ENCODE measurements around the gene CHD8.

Gene CHD8

DNA sequence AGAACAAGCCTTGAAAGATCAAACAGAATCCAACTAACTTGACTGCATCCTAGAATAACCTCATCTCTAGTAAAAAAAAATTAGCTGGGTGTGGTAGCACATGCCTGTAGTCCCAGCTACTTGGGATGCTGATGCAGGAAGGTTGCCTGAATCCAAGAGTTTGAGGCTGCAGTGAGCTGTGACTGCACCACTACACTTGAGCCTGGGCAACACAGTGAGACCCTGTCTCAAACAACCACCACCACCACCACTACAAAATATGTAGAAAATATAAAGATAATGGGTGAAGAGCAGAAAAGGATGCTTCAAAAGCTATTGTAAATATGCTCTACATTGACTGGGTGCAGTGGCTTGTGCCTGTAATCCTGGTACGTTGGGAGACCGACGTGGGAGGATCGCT lies 99.4 kb downstream of the CHD8 start:
- no peak for DNase-seq

DNA sequence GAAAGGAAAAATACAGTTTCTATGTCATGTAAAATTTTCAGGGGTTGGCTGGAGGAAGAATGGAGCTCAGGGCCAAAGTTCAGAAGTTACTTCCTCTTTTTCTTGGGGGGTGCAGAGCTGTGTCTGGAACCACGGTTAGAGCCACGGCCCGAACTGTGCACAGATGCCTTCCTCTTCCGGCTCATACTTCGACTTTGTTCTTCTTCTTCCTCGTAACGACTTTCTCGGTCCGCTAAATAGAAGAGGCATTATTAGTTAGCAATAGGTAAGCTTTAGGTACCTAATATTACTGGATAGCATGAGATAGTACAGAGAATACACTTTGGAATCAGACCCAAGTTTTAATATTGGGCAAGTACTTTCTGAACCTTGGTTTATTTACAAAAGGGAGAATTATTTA lies 103.3 kb downstream of the CHD8 start:
- no peak for DNase-seq

DNA sequence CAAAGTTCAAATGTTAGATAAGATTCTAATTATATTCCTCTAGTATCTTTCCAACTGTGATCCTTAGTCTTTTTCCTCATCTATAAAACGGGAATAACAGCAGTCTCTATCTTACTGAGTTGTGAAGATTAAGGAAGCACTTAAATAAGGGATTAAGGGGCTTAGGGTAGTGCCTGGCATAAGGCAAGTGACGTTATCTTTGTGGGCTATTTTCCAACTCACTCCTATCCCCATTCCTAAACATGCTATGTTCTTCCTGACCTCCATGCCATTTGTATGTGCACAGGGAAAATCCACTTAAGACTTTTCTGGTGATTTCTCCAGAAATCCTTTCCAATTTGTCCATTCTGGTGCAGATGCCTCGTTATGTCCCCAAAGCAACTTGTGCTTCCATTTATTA lies 105.4 kb downstream of the CHD8 start:
- no peak for DNase-seq

DNA sequence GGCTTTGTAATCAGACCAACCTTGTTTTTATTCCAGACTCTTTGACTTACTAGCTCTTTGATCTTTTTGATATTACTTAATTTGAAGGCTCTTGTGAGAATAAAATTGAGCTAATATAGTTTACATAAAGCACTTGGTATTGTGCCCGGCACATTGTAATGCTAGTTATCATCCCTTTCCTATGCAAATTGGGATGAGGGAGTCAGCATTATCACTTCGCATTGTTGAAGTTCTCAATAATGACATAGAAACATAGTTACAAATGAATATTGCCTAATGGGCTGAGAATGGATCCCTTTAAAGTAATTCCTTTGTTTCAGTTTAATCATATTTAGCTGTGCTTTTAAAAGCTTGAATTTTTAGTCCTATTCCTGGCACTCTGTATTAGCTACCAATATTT lies 108.7 kb downstream of the CHD8 start:
- DNase-seq: no peak

DNA sequence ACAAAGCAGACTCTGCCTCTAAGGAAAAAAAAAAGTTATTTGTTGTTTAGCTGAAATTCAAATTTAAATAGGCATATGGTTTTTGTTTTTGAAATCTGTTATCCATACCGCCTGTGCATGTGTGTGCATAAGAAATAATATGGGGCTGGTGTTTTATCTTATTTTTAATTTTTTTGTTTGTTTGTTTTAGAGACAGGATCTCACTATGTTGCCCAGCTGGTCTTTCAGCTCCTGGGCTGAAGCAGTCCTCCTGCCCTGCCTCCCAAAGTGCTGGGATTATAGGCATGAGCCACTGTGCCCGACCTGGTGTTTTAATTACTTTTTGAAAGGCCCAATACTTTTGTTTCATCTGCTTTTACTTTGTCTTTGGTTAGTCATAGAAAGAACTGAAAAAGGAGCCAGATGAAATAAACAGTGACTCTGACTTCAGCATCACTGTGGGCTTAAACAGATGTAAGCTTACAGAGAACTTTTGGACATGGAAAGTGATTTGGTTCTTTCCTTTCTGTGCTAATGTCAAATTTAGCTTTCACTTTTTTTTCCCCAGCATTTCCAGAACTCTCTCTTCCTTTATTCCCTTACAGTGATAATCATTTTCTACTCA lies 109.3 kb downstream of the CHD8 start:
- no peak for DNase-seq

DNA sequence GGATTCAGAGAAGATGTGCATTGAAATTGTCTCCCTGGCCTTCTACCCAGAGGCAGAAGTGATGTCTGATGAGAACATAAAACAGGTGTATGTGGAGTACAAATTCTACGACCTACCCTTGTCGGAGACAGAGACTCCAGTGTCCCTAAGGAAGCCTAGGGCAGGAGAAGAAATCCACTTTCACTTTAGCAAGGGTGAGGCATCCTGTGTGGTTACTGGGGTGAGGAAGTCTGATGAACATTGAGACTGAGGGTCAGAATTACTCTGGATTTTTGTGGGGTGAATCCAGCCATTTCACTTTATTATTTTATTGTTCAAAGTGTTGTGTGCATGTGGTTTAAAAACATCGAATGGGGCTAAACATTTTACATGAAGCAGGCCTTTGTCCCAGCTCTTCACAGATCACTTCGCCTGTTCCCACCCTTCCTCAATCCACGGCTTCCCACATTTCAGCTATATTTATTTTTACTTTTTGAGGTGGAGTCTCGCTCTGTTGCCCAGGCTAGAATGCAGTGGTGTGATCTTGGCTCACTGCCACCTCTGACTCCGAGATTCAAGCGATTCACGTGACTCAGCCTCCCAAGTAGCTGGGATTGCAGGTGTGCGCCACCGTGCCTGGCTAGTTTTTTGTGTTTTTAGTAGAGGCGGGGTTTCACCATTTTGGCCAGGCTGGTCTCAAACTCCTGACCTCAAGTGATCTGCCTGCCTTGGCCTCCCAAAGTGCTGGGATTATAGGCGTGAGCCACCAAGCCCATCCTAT lies 112.7 kb downstream of the CHD8 start:
- no peak for DNase-seq

Measured in CD4-positive, alpha-beta T cell treated with Interleukin-21 for 1 hour (primary cell).